ENCODE data around the gene KRT31.

The KRT31 gene

DNA sequence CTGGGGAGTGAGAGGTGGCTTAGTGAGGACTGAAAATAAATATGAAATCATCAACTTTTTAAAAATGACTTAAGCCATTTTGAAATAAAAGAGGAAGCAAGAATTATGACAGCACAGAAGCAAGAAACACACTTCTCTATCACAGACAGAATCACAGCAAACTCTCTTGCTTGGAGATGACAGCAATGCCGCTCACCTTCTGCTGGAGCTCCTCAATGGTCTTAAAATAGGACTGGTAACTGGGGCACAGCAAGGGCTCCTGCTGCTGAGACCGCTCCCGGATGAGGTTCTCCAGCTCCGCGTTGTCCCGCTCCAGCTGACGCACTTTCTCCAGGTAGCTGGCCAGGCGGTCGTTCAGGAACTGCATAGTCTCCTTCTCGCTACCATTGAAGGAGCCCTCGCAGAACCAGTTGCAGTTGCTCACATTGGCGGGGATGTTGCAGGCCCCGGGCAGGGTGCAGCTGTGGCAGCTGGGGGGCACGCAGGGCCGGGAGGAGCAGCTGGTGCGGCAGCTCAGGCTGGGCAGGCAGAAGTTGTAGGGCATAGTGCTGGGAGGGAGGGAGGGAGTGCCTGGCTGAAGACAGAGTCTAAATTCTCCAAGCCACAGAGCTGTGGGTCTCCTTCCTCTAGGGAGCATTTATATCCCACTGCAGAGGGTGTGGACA is at the start of gene KRT31:
TSS of gene KRT31 (minus strand) at position 613 of the 665 bp plus-strand sequence. CDS start at position 544, 69 bp downstream.
- Mint-ChIP-seq H3K9me3 (no peaks in the 10 kb centered on the region), H3K4me3 (no peak within 1 kb of the TSS), H3K4me1 (peaks cover 1% of the 10 kb centered on the region), H3K36me3 (ENCODE audit: low read depth) (no peaks in the 10 kb centered on the region), H3K27me3 (ENCODE audit: low read depth, poor library complexity) (peaks cover 8% of the 10 kb centered on the region), H3K27ac (no peak within 1 kb of the TSS)
- no peak for DNase-seq
- TF ChIP-seq, protein P1, sequence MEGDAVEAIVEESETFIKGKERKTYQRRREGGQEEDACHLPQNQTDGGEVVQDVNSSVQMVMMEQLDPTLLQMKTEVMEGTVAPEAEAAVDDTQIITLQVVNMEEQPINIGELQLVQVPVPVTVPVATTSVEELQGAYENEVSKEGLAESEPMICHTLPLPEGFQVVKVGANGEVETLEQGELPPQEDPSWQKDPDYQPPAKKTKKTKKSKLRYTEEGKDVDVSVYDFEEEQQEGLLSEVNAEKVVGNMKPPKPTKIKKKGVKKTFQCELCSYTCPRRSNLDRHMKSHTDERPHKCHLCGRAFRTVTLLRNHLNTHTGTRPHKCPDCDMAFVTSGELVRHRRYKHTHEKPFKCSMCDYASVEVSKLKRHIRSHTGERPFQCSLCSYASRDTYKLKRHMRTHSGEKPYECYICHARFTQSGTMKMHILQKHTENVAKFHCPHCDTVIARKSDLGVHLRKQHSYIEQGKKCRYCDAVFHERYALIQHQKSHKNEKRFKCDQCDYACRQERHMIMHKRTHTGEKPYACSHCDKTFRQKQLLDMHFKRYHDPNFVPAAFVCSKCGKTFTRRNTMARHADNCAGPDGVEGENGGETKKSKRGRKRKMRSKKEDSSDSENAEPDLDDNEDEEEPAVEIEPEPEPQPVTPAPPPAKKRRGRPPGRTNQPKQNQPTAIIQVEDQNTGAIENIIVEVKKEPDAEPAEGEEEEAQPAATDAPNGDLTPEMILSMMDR (IDR thresholded peaks at IDR 0.05) = no peak

- H3K27ac Mint-ChIP-seq = no peak overlapping the region
- H3K36me3 Mint-ChIP-seq (ENCODE audit: low read depth) = no peaks in the 10 kb centered on the region
- no peak for DNase-seq
- H3K4me3 Mint-ChIP-seq = no peak overlapping the region
- no peaks in the 10 kb centered on the region for H3K4me1 Mint-ChIP-seq
- H3K9me3 Mint-ChIP-seq = peaks cover 12% of the 10 kb centered on the region
- TF ChIP-seq, protein P1 (IDR thresholded peaks at IDR 0.05) = no peak
- peaks cover 8% of the 10 kb centered on the region for H3K27me3 Mint-ChIP-seq (ENCODE audit: low read depth, poor library complexity)
Observed at GRCh38 chr17:41446806-41447205, 49.4 kb upstream of the KRT31 start.

DNA sequence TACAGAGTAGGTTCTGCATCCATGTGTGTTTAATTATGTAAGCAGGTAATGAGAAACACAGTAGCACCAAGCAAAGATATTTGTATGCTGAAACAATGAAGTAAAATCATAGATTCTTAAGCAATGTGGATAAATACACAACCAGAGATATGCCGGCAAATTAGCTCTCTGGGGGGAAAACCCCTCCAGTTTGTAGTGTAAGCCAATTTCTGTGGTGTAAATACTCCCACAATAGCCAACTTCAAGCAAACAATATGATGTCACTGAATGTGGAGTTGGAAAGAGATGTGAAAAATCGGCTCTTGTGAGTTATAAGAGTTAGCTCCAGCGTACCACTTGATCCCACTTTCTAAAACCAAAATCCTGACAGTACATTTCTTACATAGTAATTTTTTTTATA is 47.2 kb upstream of the KRT31 start:
- DNase-seq = no peak
- Mint-ChIP-seq H3K4me3 (no peak overlapping the region), H3K36me3 (ENCODE audit: low read depth) (no peaks in the 10 kb centered on the region), H3K27ac (no peak overlapping the region), H3K9me3 (no peaks in the 10 kb centered on the region), H3K27me3 (ENCODE audit: low read depth, poor library complexity) (peaks cover 8% of the 10 kb centered on the region), H3K4me1 (no peaks in the 10 kb centered on the region)
- TF ChIP-seq, protein P1 (IDR thresholded peaks at IDR 0.05) = no peak

DNA sequence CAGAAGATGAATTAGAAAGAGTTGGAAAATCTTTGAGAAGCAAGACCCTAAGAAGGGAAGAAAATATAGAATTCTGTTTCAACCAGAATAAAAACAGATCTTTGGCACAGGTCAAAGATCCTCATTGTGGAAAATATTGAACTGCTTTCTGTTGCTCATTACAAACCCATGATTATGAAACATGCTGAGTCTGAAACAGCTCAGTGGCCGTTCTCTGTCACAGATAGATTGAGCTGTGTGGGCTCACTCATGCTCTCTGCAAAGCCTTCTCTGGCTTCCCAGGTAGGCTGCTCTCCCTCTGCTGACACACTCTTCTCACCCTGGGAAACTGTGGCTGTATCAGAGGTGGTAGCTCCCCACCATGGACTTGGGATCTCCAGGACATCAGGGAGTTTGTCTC is 46.8 kb upstream of the KRT31 start:
- Mint-ChIP-seq H3K36me3 (ENCODE audit: low read depth) (no peaks in the 10 kb centered on the region), H3K4me1 (no peaks in the 10 kb centered on the region), H3K9me3 (no peaks in the 10 kb centered on the region), H3K4me3 (no peak overlapping the region), H3K27ac (no peak overlapping the region), H3K27me3 (ENCODE audit: low read depth, poor library complexity) (peaks cover 4% of the 10 kb centered on the region)
- TF ChIP-seq, protein P1 (IDR thresholded peaks at IDR 0.05) = no peak
- no peak for DNase-seq

GRCh38 chr17:41442739-41443138 is 45.3 kb upstream of the KRT31 start:
- peaks cover 4% of the 10 kb centered on the region for H3K27me3 Mint-ChIP-seq (ENCODE audit: low read depth, poor library complexity)

More at GRCh38 chr17:41442739-41443138, 45.3 kb upstream of the KRT31 start:
- Mint-ChIP-seq H3K27ac (no peak overlapping the region), H3K9me3 (no peaks in the 10 kb centered on the region), H3K36me3 (ENCODE audit: low read depth) (no peaks in the 10 kb centered on the region), H3K4me3 (no peak overlapping the region), H3K4me1 (no peaks in the 10 kb centered on the region)
- DNase-seq = no peak
- TF ChIP-seq, protein P1 (IDR thresholded peaks at IDR 0.05) = no peak

Data from nephron progenitor cell (in vitro differentiated cells).